ENCODE measurements around the gene HOXD3.

HOXD3 gene

GRCh38 chr2:176135035-176135440 is 22.1 kb upstream of the HOXD3 start:
- DNase-seq = no peak

DNA sequence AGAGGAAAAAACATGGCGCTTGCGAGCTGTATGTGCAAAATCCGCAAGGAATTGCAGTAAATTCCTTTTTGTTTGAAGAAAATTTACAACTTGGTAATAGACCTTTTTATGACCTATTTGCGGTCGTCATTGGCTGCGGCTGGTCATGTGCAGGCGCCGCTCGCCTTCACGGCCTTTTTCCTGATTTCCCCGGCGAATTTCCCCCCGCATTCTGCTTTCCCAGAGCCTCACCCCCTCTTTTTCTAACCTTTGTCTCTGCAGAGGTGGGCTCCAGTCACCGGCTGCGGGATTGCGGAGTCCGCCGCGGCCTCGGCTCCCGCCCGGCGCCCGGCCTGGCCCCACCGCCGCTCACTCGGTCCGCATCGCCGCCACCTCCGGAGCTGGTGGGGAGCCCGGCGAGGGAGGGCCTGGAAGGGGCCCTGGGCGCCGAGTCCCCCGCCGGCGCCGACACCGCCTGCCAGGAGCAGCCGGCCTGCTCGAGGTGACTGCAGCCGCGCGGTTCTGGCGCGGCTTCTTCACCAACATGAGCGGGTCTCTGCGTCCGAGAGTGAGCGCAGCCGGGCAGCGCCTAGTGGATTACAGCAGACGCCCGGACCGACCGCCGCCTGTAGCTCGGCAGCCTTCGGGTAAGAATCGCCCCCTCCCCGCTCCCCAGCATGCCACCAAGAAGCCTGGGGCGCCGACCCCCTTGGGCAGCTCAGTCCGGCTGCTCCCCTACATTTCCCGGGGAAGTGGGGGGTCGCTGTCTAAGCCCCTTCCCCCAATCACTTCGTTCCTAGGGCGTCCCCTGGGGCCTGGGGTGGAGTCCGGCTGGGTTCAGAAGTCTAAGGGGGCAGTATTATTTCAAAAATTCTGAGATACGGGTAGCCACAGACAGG is 20.5 kb upstream of the HOXD3 start:
- DNase-seq = no peak

- DNase-seq = no peak
Measured at GRCh38 chr2:176137252-176137580, 19.9 kb upstream of the HOXD3 start.

DNA sequence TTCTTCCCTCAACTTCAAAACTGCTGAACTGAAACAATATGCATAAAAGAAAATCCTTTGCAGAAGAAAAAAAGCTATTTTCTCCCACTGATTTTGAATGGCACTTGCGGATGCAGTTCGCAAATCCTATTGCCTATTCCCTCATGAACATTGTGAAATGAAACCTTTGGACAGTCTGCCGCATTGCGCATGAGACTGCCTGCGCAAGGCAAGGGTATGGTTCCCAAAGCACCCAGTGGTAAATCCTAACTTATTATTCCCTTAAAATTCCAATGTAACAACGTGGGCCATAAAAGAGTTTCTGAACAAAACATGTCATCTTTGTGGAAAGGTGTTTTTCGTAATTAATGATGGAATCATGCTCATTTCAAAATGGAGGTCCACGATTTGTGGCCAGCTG is 19.2 kb upstream of the HOXD3 start:
- no peak for DNase-seq

DNA sequence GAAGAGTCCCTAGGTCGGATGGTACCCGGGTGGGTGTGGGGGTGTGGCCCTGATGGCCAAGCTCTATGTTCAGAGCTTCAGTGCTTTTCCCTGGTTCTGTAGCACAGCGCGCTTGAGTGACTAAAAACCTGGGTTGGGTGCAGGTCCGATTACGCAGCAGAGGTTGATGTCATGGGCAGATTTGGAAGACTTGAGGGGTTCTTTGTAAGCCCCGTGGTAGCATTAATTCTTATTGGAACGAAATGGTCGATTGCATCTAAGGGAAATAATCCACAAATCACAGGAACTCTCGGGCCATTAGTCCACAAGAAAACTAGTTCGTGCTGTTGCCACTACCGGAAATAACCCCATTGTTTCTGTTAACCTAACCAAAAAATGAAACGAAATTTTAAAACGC is 18.6 kb upstream of the HOXD3 start:
- no peak for DNase-seq

DNA sequence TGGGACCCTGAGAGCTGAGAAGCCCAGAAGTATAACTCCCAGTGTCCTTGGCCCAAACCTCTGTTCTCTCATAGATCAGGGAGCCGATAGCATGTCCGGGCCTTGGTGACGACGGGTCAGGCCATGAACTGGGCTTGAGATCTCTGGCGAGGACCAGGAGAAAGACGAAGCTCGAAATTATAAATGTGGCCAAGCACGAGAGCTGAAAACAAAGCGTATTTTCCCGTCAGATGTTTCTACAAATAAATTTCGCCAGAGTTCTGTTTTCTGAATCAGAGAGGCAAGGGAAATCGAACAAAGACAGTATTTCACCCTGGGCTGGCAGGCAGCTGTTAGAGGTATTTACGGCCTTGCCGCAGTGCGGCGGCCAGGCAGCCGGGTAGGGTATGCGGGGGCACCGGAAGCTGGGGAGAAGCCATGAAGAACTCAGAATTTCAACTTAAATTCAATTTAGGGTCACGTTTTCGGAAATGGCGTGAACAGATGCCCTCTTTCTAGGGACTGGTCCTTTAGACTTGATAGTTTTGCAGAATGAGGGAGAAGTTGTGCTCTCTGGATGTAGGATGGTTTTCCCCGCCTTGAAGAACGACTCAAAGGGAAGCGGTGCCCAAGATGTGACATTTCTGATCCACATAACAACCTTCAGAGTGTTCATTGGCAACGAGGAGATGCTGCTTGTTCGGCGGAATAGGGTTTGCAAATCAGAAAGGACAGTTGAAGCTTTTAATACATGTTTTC is 18.0 kb upstream of the HOXD3 start:
- no peak for DNase-seq

DNA sequence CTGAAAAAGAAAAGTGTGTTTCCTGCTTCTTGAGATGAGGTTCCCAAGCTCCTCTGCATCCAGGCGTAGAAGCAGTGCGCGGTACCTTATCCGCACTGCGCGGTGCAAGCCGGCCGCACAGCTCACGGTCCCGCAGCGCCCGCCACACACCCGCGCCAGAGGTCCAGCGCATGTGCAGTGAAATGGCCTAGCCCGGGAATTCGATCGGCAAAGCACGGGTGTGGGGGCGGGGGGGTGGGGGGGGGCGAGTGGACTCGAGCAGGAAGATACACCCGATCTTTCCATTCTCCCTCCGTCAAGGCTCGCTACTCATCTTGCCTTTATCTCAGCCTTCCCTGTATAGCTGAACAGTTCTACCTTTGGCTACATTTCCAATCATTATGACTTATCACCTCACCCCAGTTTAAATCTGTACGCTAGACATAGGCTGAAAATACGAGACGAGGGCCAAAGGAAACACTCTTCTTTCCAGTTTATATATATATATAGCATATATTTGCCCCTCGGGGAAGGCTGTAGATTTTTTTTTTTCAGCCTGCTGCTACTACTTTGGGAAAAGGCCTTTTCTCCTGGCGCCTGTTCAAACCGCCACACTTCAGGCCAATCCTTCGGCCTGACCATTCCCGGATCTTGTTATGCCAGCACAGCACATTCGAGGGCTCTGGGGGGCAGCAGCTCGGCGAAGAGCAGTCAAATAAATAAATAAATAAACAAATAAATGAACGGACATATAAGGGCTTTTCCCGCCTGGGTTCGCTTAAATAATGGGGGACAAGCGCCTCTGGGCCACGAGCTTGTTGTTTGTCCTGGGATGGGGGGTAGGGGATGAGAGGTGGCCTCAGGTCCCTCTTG is 17.2 kb upstream of the HOXD3 start:
- no peak for DNase-seq

DNA sequence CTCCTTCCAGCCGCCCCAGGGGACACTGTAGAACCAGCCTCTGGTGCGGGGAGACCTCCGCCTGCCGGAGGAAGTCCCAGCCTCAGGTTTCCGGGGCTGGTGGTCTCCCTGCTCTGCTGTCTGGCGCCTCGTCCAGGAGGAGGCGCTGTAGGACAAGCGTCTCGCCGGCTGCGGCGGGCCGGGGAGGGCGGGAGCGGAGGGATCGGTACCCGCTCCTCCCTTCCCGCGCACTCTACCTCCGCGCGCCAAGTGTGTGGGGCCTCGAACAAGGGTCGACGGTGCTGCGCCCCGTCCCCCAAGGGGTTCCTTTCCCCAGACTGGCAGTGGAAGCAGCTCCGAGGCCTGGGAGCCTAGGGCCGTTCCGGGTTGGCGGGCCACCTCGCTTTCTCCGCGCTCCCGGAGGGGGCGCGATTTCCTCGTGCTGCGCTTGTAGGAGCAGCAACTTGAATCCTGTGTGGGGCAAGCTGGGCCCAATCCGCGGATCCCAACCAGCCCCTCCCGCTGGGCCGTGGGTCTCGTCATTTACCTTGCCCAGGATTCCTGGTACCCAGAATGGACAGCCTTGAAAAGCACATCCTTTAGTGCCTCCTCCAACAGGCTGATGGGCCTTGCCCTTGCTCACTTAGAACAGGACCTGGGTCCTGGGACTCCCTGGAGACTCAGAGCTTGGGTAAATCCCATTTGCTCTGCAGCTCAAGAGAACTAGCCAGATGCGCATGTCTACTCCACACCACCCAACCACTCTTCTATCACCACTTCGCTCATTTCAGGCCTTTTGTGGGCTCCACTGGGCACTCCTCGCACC is 16.4 kb upstream of the HOXD3 start:
- peak; percentile 90 for DNase-seq

- no peak for DNase-seq
Measured at GRCh38 chr2:176142281-176142680, 14.8 kb upstream of the HOXD3 start.

GRCh38 chr2:176145085-176145969 is 11.8 kb upstream of the HOXD3 start:
- DNase-seq = no peak

DNA sequence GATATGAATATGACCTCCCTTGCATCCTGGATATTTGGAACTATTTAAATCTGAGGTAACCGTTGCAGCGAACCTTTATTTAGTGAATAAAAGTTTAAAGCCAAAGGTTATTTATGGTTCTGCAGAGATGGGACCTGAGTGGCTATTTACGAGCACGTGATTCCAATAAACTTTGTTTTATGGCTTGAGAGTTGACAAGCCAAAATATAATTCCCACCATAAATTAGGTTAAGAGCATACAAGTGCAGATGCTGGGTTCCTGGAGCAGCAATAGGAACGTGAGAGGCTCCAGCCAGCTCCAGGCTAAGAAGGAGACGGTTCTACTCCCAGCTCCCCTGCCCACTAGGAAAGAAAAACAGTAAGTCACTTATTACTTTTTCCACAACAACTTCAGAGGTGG is 11.0 kb upstream of the HOXD3 start:
- DNase-seq = no peak

GRCh38 chr2:176146645-176147044 is 10.5 kb upstream of the HOXD3 start:
- DNase-seq = no peak

DNA sequence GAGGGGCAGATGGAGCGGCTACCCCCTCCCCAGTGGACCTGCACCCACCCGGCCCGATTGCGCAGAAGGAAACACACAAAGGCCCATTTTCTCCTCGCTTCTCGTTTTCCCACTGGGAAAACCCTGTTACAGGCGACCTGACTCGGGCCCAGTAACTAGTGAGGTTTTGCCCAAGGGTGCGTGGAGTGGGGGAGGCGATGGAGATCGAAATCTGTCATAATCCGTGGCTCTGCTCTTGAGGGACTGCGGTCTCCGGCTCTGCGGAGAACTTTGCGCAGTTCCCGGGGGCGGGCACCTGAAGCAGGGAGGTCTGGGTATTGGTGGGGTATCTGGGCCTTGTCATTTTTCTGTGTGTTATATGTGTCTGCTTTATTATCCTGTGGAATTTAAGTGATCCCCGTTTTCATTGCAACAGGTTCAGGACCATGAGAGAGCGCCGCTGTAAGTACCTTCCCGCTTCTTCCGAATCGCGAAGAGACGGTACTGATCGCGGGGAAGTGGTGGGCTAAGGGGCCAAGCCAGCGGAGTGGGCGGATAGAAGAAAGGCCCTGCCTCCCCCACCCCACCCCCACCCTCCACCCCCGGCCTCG is 9.8 kb upstream of the HOXD3 start:
- DNase-seq = no peak

DNA sequence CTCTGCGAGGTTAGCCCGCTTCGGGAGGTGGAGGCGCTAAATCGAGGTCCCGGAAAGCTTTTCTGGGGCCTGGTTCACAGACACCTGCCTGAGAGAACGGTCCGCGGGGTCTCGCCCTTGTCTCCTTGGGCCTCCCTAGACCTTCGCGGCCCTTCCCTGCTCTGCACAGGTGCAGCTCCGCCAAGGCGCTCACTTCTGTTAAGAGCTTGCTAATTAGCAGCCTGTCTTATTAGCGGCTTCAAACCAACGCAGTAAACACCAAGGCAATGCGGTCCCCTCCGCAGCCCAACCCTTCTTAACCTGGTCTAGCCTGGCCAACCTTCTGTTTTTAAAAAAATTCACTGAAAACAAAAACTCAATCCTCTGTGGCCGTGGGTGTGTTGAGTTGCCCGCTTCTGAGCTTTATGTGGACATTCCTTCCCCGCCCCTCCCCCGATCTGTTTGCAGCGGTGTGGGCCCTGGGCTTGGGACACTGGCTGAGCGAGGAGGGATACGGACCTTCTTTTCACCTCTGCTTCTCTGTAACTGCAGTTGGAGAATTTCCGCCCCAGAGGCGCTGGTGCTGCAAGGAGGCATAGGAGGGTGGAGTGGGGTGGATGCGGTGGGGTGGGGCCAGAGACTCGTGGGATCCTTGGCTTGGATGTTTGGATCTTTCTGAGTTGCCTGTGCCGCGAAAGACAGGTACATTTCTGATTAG is 9.2 kb upstream of the HOXD3 start:
- DNase-seq = no peak

DNA sequence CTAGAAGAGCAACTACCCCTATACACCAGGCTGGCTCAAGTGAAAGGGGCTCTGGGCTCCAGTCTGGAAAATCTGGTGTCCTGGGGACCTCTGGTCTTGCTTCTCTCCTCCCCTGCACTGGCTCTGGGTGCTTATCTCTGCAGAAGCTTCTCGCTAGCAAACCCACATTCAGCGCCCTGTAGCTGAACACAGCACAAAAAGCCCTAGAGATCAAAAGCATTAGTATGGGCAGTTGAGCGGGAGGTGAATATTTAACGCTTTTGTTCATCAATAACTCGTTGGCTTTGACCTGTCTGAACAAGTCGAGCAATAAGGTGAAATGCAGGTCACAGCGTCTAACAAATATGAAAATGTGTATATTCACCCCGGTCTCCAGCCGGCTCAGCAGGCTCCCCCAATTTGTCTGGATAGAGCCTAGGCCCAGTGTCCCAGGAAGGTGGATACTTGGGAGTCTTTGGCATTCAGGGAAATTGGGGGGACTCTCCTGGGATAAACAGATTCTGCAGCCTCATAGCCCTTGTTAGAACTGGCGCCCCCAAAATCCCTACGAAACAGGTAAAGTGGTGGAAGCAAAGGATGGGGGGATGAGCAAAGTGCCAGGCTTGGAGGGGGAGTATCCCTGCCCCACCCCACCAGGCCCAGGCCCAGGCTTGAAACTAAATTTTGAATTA is 8.2 kb upstream of the HOXD3 start:
- no peak for DNase-seq

DNA sequence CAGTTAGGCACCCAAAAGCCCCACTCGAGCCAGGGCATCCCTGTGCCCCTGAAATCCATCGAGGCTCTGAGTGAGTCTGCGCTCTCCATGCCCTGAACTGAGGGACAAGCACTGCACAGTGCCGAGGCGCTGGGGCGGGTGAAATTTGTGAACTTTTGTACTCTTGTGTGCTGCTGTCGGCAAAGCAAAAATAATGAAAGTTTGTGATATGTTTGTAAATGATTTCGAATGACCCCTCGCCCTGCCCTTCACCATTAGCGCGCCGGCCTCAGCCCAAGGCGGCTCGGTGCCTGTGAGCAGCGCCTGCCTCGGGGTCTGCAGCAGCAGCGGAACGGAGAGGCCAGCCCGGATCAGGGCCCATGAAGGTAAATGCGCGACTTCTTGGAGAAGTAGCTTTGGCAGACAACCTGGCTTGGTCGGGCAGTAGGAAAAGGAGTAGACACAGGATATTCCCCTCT is 7.6 kb upstream of the HOXD3 start:
- DNase-seq = no peak

GRCh38 chr2:176149939-176150583 is 7.0 kb upstream of the HOXD3 start:
- no peak for DNase-seq

GRCh38 chr2:176150584-176151441 is 6.3 kb upstream of the HOXD3 start:
- DNase-seq = no peak
